T-helper 2 cell treated with Interferon-gamma antibody and Interleukin-4, amounts not matched to agents 100 ng/mL and 5 ng/mL, for 36 hours (primary cell): ENCODE data around the gene C1QTNF6. TPM values are rescaled to one million over a fixed set of nuclear protein-coding genes. Genes with fewer than 3 reads are reported as not detected.

Experiments used
- intact Hi-C: fragments of 100-400 bp; cut with micrococcal nuclease; formaldehyde crosslinking; loops from one replicate; pipeline ENCODE4 v1.15.1; 2023
- total RNA-seq: library from RNA; stranded (reverse); gene quantifications from 2 replicates; pipeline ENCODE4 v1.2.3, GENCODE V29; 2022

C1QTNF6 gene
- 6.4 and 6.9 TPM in 2 replicates for total RNA-seq

GRCh38 chr22:37187891-37188761, at the start of gene C1QTNF6:
Gene C1QTNF6, minus strand, starts transcription at chr22:37188247. Its CDS starts 34 bp downstream, at chr22:37188213.
- intact Hi-C loops = no loop called here

DNA sequence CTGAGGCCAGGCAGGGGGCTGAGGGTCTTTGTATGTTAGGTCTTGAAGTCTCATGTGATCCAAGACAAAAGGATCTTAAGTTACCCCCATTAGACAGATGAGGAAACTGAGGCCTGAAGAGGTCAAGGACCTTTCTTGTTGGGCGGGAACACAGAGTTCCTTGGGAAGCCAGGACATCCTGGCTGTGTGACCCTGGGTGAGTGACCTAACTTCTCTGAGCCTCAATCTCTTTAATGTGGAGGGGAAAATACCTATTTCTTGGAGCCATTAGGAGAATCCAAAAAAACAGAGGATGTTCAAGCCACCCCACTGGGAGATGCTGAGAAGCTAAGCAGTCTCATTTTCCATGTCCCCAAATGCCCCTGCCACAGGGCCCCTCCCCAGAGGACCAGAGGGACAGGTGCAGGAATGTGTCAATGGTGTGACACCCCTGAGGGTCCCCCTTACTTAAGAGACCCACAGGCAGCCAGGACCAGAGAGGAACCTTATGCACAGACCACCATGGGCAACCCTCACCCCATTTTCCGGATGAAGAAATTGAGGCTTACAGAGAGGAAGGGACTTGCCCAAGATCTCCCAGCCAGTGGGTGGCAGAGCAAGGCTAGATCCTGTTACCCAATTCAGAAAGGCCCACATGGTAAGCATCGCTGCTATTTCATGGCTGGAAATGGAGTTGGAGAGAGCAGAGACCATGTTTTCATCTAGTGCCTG, 48.0 kb upstream of the C1QTNF6 start:
- intact Hi-C loops = no loop called here

- intact Hi-C loops = loop anchor here (5.0 kb wide), 1 partner anchor 88 kb away; the partner anchor contains the start of gene IL2RB
These were observed 47.0 kb upstream of the C1QTNF6 start for GRCh38 chr22:37234736-37235711.

- intact Hi-C loops = loop anchor here (5.0 kb wide), 1 partner anchor 87 kb away; the partner anchor contains the start of gene IL2RB
These were observed 45.9 kb upstream of the C1QTNF6 start for GRCh38 chr22:37233751-37234631.

DNA sequence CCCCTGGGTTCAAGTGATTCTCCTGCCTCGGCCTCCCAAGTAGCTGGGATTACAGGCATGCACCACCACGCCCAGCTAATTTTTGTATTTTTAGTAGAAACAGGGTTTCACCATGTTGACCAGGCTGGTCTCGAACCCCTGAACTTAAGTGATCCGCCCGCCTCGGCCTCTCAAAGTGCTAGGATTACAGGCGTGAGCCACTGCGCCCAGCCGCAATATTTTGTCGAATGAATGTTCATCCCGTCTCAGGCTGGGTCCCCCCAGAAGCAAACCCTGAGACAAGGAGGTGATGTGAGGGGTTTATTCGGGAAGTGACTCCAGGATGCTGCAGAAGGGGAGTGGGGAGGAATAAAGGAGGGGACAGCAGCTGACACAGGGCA, 45.3 kb upstream of the C1QTNF6 start:
- intact Hi-C loops = loop anchor here (5.0 kb wide), 1 partner anchor 86 kb away; the partner anchor contains the start of gene IL2RB

GRCh38 chr22:37232140-37232998, 44.3 kb upstream of the C1QTNF6 start:
- intact Hi-C loops = loop anchor here (5.0 kb wide), 1 partner anchor 85 kb away; the partner anchor contains the start of gene IL2RB

GRCh38 chr22:37231406-37232139, 43.5 kb upstream of the C1QTNF6 start:
- intact Hi-C loops = loop anchor here (5.0 kb wide), 1 partner anchor 84 kb away; the partner anchor contains the start of gene IL2RB

GRCh38 chr22:37230673-37231405, 42.8 kb upstream of the C1QTNF6 start:
- intact Hi-C loops = loop anchor here (1.0 to 5.0 kb wide), 4 partner anchors 11 to 84 kb away; partner anchors contain the start of gene IL2RB

GRCh38 chr22:37229805-37230672, 42.0 kb upstream of the C1QTNF6 start:
- intact Hi-C loops = loop anchor here (1.0 to 5.0 kb wide), 5 partner anchors 11 to 151 kb away; partner anchors contain the start of gene IL2RB

- intact Hi-C loops = loop anchor here (2.0 kb wide), 1 partner anchor 150 kb away; no protein-coding TSS in a partner anchor
These were observed 41.2 kb upstream of the C1QTNF6 start for GRCh38 chr22:37229012-37229804.

GRCh38 chr22:37228106-37229011, 40.3 kb upstream of the C1QTNF6 start:
- intact Hi-C loops = loop anchor here (2.0 kb wide), 1 partner anchor 150 kb away; no protein-coding TSS in a partner anchor

GRCh38 chr22:37226514-37226913, 38.5 kb upstream of the C1QTNF6 start:
- intact Hi-C loops = no loop called here

DNA sequence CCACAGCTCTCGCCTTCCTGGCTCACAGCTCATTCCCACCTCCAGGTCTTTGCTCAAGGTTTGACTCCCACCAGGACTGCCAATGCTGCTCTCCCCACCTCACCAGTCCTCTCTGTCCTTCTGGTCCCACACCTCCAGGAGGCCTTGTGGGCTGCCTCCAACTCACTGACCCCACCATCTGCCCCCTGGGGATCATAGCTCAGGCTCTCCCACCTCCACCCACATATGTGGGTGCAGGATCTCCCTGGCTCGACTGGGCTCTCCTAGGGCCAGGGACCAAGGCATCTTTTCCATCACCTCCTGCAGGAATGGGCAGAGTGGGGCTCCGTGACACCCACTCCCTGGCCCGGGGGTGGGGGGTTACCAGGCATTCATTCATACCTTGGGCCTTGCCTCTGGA, 38.0 kb upstream of the C1QTNF6 start:
- intact Hi-C loops = no loop called here

- intact Hi-C loops = no loop called here
These were observed 37.4 kb upstream of the C1QTNF6 start for GRCh38 chr22:37225481-37225880.
